Calu3 (cell line): ENCODE measurements around the gene ABCB6. TPM values are rescaled to one million over a fixed set of nuclear protein-coding genes. Genes with fewer than 3 reads are reported as not detected.

Experiments
- BruUV-seq: library from RNA; stranded (reverse); fragments of 400-500 nt; replicated peaks from 2 replicates; lab custom pipeline; 2021; lab: Mats Ljungman, UMichigan
- CTCF ChIA-PET: fragments of 300-600 bp; sonication (Branson Sonifier 250); formaldehyde crosslinking; loops from one replicate; lab custom pipeline; 2022; ENCODE audit warnings: antibody characterized with exemption; lab: Charles Lee
- DNase-seq: peaks from one replicate; pipeline ENCODE4 v3.0.0; 2022
- H3K27ac Mint-ChIP-seq: one replicate; pipeline ENCODE4 v1.8.0; 2022; ENCODE audit warnings: mixed read lengths; ENCODE audit not compliant: unreplicated experiment
- H3K27me3 Mint-ChIP-seq: one replicate; pipeline ENCODE4 v1.8.0; 2022; ENCODE audit warnings: mixed read lengths; ENCODE audit not compliant: unreplicated experiment
- H3K36me3 Mint-ChIP-seq: one replicate; pipeline ENCODE4 v1.8.0; 2022; ENCODE audit warnings: mild to moderate bottlenecking, moderate library complexity, mixed read lengths; ENCODE audit not compliant: insufficient read depth, unreplicated experiment
- H3K4me1 Mint-ChIP-seq: one replicate; pipeline ENCODE4 v1.8.0; 2022; ENCODE audit warnings: mild to moderate bottlenecking, low read depth, mixed read lengths; ENCODE audit not compliant: unreplicated experiment
- H3K4me3 Mint-ChIP-seq: one replicate; pipeline ENCODE4 v1.8.0; 2022; ENCODE audit warnings: mild to moderate bottlenecking, low read depth, moderate library complexity, mixed read lengths; ENCODE audit not compliant: unreplicated experiment
- H3K9me3 Mint-ChIP-seq: one replicate; pipeline ENCODE4 v1.8.0; 2022; ENCODE audit warnings: low read depth, mixed read lengths; ENCODE audit not compliant: unreplicated experiment
- CTCF ChIP-seq: fragments of 200-600 bp; IDR thresholded peaks from one replicate; pipeline ENCODE4 v1.8.0; 2022; ENCODE audit warnings: antibody characterized with exemption; ENCODE audit not compliant: unreplicated experiment
- intact Hi-C: fragments of 100-400 bp; cut with micrococcal nuclease; formaldehyde crosslinking; loops from one replicate; pipeline ENCODE4 v1.10.0; 2022; ENCODE audit not compliant: unreplicated experiment
- total RNA-seq: library from RNA; stranded (reverse); gene quantifications from 2 replicates; pipeline ENCODE4 v1.2.3, GENCODE V29; 2022

Gene ABCB6
- total RNA-seq, 1 experiment from 2014 or later = 12.1 TPM

DNA sequence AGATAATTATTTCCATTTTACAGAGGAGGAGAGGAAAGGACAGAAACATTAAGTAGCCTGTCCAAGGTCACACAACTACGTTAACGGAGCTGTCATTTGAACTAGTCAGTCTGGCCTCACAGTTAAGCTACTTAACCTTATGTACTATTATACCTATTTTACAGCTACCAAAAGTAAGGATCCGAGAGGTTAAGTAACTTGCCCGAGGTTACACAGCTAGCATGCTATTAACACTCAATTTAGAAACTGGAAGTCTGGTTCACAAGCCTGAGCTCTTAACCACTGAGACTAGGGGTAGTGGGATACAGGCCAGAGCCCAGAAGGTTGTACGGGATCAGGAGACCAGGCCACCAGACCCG lies 26.0 kb upstream of the ABCB6 start:
- TSS peak; percentile 45 for BruUV-seq
- H3K4me1 Mint-ChIP-seq = peaks cover 19% of the 10 kb centered on the region
- H3K36me3 Mint-ChIP-seq = peaks cover 37% of the 10 kb centered on the region

GRCh38 chr2:219243291-219243761 lies 24.6 kb upstream of the ABCB6 start:
- Mint-ChIP-seq H3K9me3 (no peaks in the 10 kb centered on the region), H3K27ac (no peak overlapping the region), H3K27me3 (no peaks in the 10 kb centered on the region), H3K4me3 (no peak overlapping the region), H3K4me1 (peaks cover 5% of the 10 kb centered on the region), H3K36me3 (peaks cover 25% of the 10 kb centered on the region)
- TF ChIP-seq CTCF = no peak
- BruUV-seq = no TSS peak
- DNase-seq = no peak
- intact Hi-C loops = no loop called here
- CTCF ChIA-PET = no interaction called here

More for the DNA sequence above, 26.0 kb upstream of the ABCB6 start:
- Mint-ChIP-seq H3K4me3 (peak overlapping the region; percentile 79), H3K27me3 (no peaks in the 10 kb centered on the region), H3K27ac (peak overlapping the region; percentile 79), H3K9me3 (no peaks in the 10 kb centered on the region)
- intact Hi-C loops = no loop called here
- CTCF ChIA-PET = interaction anchor here (0.6 to 1.7 kb wide), 9 partner anchors 9 to 50 kb away, joined by 3 to 7 read pairs (median 3); partner anchors contain the start of genes ANKZF1, ATG9A and TUBA4A
- DNase-seq = no peak
- no peak for TF ChIP-seq CTCF

DNA sequence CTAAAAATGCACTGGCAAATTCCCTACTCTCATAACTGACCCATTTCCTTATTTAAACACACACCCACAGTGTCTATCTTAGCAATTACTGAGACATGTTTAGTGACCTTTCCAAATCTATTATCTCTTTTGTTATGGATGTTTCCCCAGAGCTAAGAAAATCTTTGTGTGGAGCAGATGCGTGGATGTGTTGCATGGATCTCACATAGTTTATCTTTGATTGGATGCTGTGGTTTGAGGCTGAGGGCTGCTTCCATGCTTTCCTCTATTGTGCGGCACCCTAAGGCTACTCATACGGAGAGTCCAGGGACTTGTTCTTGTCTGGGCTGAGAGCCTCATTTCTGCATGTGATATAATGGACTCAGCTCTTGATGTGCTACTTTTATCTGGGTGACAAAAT lies 15.6 kb upstream of the ABCB6 start:
- Mint-ChIP-seq H3K4me1 (no peaks in the 10 kb centered on the region), H3K9me3 (no peaks in the 10 kb centered on the region), H3K27me3 (no peaks in the 10 kb centered on the region), H3K4me3 (no peak overlapping the region), H3K27ac (no peak overlapping the region), H3K36me3 (peaks cover 58% of the 10 kb centered on the region)
- no peak for TF ChIP-seq CTCF
- no TSS peak for BruUV-seq
- CTCF ChIA-PET = interaction anchor here (1.6 kb wide), 1 partner anchor 11 kb away, joined by 3 read pairs; the partner anchor contains the start of genes GLB1L and STK16
- DNase-seq = no peak
- intact Hi-C loops = no loop called here

DNA sequence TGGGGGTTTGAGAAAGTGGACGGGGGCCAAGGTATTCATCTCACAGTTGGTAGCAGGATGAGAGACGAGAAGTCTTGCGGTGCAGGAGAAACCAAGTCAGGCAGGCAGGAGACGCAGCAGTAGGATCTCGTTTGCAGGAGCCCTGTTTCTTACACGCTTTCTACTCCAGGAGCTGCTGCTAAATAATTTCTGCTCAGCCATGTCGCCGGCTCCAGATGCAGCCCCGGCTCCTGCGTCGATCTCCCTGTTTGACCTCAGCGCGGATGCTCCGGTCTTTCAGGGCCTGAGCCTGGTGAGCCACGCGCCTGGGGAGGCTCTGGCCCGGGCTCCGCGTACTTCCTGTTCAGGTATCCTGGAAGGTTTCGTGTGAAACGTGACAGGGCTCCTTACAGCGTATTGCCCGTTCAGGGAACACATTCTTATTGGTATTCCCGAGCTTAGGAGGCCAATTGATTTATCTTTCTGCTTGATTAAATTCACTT lies 11.3 kb upstream of the ABCB6 start:
- peak; percentile 52 for DNase-seq
- CTCF ChIA-PET = interaction anchor here (0.7 to 1.8 kb wide), 5 partner anchors 19 to 65 kb away, joined by 3 to 7 read pairs (median 3); partner anchors contain the start of genes CNPPD1 and DNAJB2
- TF ChIP-seq CTCF = no peak
- H3K36me3 Mint-ChIP-seq = peaks cover 51% of the 10 kb centered on the region
- H3K9me3 Mint-ChIP-seq = no peaks in the 10 kb centered on the region
- H3K27me3 Mint-ChIP-seq = no peaks in the 10 kb centered on the region
- intact Hi-C loops = no loop called here
- BruUV-seq = TSS peak; percentile 64
- H3K4me1 Mint-ChIP-seq = no peaks in the 10 kb centered on the region
- H3K27ac Mint-ChIP-seq = peak overlapping the region; percentile 97
- peak overlapping the region; percentile 99 for H3K4me3 Mint-ChIP-seq
